ENCODE measurements around the gene CCDC18.

DNA sequence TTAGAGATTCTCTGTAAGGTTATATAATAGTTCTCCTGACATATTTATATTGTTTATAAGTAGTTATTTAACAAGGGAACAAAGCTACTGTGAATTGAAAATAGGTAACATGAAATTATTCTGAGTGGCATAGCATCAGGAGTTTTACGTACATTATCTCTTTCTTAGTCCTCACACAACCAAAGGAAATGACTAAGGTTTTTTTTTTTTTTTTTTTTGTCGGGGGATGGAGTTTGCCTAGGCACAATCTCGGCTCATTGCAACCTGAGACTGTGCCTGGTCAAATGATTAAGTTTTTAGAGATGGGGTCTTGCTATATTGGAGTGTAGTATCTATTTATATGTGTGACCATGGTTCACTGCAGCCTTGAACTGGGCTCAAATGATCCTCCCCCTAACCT is 25.2 kb upstream of the CCDC18 start:
- TF ChIP-seq, protein P1, sequence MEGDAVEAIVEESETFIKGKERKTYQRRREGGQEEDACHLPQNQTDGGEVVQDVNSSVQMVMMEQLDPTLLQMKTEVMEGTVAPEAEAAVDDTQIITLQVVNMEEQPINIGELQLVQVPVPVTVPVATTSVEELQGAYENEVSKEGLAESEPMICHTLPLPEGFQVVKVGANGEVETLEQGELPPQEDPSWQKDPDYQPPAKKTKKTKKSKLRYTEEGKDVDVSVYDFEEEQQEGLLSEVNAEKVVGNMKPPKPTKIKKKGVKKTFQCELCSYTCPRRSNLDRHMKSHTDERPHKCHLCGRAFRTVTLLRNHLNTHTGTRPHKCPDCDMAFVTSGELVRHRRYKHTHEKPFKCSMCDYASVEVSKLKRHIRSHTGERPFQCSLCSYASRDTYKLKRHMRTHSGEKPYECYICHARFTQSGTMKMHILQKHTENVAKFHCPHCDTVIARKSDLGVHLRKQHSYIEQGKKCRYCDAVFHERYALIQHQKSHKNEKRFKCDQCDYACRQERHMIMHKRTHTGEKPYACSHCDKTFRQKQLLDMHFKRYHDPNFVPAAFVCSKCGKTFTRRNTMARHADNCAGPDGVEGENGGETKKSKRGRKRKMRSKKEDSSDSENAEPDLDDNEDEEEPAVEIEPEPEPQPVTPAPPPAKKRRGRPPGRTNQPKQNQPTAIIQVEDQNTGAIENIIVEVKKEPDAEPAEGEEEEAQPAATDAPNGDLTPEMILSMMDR (IDR thresholded peaks at IDR 0.05; ENCODE audit: poor library complexity, severe bottlenecking) = no peak
- TF ChIP-seq MXI1 (conservative IDR thresholded peaks at IDR 0.05; ENCODE audit: poor library complexity, severe bottlenecking) = no peak
- TF ChIP-seq, protein P2, sequence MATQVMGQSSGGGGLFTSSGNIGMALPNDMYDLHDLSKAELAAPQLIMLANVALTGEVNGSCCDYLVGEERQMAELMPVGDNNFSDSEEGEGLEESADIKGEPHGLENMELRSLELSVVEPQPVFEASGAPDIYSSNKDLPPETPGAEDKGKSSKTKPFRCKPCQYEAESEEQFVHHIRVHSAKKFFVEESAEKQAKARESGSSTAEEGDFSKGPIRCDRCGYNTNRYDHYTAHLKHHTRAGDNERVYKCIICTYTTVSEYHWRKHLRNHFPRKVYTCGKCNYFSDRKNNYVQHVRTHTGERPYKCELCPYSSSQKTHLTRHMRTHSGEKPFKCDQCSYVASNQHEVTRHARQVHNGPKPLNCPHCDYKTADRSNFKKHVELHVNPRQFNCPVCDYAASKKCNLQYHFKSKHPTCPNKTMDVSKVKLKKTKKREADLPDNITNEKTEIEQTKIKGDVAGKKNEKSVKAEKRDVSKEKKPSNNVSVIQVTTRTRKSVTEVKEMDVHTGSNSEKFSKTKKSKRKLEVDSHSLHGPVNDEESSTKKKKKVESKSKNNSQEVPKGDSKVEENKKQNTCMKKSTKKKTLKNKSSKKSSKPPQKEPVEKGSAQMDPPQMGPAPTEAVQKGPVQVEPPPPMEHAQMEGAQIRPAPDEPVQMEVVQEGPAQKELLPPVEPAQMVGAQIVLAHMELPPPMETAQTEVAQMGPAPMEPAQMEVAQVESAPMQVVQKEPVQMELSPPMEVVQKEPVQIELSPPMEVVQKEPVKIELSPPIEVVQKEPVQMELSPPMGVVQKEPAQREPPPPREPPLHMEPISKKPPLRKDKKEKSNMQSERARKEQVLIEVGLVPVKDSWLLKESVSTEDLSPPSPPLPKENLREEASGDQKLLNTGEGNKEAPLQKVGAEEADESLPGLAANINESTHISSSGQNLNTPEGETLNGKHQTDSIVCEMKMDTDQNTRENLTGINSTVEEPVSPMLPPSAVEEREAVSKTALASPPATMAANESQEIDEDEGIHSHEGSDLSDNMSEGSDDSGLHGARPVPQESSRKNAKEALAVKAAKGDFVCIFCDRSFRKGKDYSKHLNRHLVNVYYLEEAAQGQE (IDR thresholded peaks at IDR 0.05; ENCODE audit: borderline replicate concordance) = no peak
- no peak for TF ChIP-seq TAF1 (IDR thresholded peaks at IDR 0.05; ENCODE audit: low read depth)
- TF ChIP-seq RAD21 (conservative IDR thresholded peaks at IDR 0.05) = no peak
- no peak for TF ChIP-seq EZH2 (IDR thresholded peaks at IDR 0.05; ENCODE audit: borderline replicate concordance, insufficient read depth, low read length, poor library complexity, severe bottlenecking)
- TF ChIP-seq SMC3 (conservative IDR thresholded peaks at IDR 0.05; ENCODE audit: poor library complexity) = no peak
